HG03135 (cell line): ENCODE results near the gene EXOC6B.
"Not testable (repeated sequence)": the region's sequence is repeated elsewhere in the genome, so short reads cannot be mapped to it uniquely, and the experiment has no call there.

Source experiments
- ATAC-seq: cut with Tn5 transposase; IDR thresholded peaks from one replicate; pipeline ENCODE4 v1.9.1; 2021; ENCODE audit warnings: mild to moderate bottlenecking, moderate library complexity; ENCODE audit not compliant: unreplicated experiment

Gene EXOC6B

DNA sequence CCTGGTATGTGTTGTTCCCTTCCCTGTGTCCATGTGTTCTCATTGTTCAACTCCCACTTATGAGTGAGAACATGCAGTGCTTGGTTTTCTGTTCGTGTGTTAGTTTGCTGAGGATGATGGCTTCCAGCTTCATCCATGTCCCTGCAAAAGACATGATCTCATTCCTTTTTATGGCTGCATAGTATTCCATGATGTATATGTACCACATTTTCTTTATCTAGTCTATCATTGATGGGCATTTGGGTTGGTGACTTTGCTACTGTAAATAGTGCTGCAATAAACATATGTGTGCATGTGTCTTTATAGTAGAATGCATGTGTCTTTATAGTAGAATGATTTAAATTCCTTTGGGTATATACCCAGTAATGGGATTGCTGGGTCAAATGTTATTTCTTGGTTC, 341.2 kb downstream of the EXOC6B start:
- ATAC-seq, result not testable (repeated sequence)

- ATAC-seq, result no peak
These were observed 342.5 kb downstream of the EXOC6B start for GRCh38 chr2:72483346-72483745.

GRCh38 chr2:72475246-72475645, 350.6 kb downstream of the EXOC6B start:
- no peak for ATAC-seq

DNA sequence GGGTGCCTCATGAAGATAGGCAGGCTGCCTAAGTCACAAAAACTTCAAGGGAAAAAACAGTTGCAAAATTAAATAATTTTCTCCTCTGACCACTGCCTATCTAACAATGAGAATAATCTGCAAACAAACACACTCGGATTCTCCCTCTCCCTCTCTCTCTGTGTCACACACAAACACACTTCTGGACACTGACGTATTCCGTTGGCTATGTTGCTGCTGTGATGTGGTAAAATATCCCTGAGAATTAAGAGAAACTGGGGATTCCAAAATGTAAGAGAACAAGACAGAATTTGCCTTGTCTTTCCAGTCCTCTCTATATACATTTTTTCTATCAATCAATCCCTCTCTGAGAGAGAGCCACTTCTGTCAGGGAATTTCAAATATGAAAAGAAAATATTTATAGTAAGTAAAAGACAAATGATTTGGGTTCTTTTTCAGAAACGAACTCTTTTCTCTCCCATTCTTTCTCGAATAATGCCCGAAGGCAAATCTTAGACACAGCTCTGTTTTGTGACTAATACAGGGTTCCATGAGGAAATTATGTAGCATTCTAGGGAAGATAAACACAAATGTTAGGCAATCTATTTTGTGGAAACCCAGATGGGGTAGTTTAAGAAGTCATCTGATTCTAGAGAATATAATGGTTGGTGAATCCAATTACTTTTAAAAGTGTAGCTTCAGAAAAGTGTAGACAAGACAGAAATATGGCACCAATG, 367.9 kb downstream of the EXOC6B start:
- ATAC-seq, result no peak

GRCh38 chr2:72454189-72454588, 371.6 kb downstream of the EXOC6B start:
- ATAC-seq, result no peak

- no peak for ATAC-seq
These were observed 383.6 kb downstream of the EXOC6B start for GRCh38 chr2:72442270-72442669.

GRCh38 chr2:72439892-72440291, 385.9 kb downstream of the EXOC6B start:
- no peak for ATAC-seq

DNA sequence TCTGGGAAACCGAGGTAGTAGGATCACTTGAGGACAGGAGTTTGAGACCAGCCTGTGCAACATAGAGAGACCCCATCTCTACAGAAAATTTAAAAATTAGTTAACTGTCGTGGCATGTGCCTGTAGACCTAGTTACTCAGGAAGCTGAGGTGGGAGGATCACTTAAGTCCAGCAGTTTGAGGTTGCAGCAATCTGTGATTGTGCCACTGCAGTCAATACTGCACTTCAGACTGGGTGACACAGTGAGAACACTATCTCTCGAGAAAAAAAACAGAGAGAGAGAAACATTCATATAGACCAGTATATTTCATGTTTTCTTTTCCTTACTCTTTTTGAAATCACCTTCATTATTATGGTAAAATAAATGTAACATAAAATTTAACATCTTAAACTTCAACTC, 387.5 kb downstream of the EXOC6B start:
- no peak for ATAC-seq

- no peak for ATAC-seq
These were observed 394.1 kb downstream of the EXOC6B start for GRCh38 chr2:72431737-72432136.

- no peak for ATAC-seq
These were observed 398.6 kb downstream of the EXOC6B start for GRCh38 chr2:72427022-72427861.

GRCh38 chr2:72425996-72426395, 399.8 kb downstream of the EXOC6B start:
- ATAC-seq, result no peak

DNA sequence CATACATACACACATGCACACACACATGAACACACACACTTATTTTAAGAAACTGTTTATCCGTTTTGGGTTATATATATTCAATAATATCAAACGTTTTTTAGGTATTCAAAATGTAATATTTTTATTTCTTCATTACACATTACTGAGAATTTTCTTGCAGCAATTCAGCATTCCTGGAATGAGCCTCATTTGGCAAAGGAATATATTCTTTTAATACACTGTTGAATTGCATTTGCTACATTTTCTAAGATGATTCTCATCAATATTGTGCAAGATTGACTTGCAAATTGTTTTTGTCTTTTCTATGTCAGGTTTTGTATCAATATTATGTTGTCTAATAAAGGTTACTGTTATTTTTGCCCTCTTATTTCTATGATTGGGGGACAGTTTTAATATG, 402.1 kb downstream of the EXOC6B start:
- no peak for ATAC-seq

DNA sequence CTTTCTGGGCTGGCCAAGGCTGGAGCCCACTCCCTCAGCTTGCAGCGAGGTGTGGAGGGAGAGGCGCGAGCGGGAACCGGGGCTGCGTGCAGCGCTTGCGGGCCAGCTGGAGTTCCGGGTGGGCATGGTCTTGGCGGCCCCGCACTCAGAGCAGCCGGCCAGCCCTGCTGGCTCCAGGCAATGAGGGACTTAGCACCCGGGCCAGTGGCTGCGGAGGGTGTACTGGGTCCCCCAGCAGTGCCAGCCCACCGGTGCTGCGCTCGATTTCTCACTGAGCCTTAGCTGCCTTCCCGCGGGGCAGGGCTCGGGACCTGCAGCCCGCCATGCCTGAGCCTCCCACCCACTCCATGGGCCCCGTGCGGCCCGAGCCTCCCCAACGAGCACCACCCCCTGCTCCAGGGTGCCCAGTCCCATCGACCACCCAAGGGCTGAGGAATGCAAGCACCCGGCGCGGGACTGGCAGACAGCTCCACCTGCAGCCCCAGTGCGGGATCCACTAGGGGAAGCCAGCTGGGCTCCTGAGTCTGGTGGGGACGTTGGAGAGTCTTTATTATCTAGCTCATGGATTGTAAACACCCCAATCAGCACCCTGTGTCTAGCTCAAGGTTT, 404.0 kb downstream of the EXOC6B start:
- ATAC-seq, result not testable (repeated sequence)

- ATAC-seq, result no peak
These were observed 409.9 kb downstream of the EXOC6B start for GRCh38 chr2:72415781-72416475.

DNA sequence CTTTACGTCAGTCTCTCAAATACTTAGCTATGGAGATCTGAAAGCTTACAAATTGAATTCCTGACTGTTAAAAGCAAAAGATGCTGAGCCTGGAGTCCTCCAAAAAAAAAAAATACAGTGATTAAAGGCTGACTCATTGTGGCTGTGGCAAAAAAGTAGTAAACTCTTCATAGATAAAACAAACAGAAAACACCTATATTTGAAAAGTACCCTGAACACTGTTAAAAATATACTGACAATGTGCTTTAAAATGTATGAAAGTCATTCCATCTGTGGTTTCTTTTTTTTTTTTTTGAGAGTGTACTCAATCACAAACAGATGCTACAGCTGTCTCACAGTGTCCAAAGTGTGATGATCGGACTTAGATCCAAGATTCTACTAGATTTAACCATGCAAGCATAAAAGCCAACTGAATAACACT, 410.6 kb downstream of the EXOC6B start:
- no peak for ATAC-seq

DNA sequence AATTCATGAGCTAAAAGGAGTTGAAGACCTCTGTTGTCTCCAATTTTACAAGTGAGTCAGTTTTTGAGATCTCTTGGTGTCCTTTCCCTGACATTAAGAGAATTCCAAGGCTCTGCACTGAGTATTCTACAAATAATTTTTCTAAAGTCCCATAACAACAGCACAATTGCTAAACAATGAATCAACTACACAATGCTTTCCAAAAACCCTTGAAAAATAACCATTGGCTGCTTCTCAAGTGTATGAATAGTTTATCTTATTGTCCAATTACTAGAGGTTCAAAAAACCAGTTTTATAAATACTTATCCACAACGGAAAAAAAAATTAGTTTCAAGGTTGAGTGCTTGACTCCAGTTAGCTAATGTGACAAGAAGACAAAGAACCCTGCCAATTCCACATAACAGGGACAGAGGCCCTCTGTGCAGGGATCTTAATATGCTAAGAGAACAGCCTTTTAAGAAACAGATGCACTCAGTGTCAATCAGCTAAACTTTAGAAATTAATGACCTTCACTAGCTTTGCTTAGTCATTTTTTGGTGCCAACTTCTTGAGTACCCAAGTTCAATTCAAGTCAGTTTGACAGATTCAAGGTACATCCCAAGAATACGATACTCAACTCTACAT, 411.6 kb downstream of the EXOC6B start:
- ATAC-seq, result no peak

GRCh38 chr2:72413716-72414115, 412.1 kb downstream of the EXOC6B start:
- no peak for ATAC-seq

DNA sequence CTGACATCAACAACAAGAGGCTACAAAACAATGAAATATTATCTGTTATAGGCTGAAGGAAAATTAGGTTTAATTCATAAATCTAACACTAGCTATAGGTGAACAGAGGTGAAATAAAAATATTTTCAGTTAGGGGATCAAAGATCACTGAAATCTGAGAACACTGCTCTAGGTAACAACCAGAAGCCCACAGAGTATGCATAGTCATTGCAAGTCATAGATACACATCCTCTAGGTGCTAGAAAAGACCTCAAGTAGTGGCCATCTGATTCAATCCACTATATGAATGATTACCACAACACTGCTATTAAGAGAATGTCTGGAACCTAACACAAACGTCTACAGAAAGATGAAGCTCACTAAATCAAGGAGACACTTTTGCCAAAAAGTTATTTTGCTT, 413.6 kb downstream of the EXOC6B start:
- no peak for ATAC-seq

DNA sequence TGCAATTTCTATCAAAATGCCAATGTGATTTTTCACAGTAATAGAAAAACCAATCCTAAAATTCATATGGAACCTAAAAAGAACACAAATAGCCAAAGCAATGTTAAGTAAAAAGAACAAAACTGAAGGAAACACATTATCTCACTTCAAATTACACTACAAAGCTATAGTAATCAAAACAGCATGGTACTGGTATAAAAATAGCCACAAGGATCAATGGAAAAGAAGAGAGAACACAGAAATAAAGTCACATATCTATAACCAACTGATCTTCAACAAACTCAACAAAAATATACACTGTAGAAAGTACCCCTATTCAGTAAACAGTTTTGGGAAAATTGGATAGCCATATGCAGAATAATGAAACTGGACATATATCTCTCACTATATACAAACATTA, 426.0 kb downstream of the EXOC6B start:
- ATAC-seq, result no peak

DNA sequence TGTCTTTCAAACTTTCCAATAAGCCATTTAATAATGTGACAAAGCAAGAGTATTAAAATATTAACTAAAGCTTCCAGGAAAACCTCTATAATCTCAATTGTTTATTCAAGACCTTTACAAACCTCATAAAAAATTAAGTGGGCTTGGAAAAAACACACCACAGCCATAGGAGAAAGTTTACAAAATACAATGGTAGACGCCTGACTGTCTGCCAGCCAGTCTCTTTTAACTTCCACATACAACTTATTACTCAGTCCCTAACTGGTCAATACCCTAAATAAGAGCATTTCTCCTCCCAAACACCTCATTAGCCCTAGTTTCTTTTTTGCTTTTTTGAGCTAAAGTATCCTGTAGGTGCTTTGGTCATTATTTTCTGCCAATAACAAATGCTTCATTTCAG, 430.7 kb downstream of the EXOC6B start:
- ATAC-seq, result no peak

DNA sequence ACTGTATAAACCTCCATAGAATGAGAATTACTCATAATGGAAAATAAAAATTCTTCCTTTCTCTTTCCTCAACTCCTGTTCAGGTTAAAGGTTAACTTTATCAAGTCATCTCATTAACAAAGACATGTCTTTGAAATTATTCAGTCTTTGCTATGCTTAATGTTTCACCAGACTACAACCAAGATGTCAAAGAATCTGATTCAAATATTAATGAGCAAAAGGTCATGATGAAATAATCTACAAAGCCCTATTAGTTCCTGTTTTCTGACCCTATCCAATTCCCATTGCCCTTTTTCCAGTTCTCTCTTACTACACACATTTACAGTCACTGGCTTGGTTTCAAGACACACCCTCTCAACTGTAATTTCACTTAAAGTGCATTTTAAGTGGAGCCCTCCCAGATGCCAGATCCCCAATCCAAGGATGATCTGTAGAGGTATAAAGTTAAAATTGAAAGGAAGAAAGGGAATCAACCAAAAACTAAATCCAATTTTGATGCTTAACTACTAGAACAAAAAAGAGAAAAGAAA, 431.2 kb downstream of the EXOC6B start:
- ATAC-seq, result no peak
